HG02840 (cell line): ENCODE data around the gene SOCS6.

Experiments
- ATAC-seq: cut with Tn5 transposase; IDR thresholded peaks from one replicate; pipeline ENCODE4 v1.9.1; 2021; ENCODE audit warnings: mild to moderate bottlenecking, moderate library complexity, moderate number of reproducible peaks; ENCODE audit not compliant: unreplicated experiment, low FRiP score

SOCS6 gene

DNA sequence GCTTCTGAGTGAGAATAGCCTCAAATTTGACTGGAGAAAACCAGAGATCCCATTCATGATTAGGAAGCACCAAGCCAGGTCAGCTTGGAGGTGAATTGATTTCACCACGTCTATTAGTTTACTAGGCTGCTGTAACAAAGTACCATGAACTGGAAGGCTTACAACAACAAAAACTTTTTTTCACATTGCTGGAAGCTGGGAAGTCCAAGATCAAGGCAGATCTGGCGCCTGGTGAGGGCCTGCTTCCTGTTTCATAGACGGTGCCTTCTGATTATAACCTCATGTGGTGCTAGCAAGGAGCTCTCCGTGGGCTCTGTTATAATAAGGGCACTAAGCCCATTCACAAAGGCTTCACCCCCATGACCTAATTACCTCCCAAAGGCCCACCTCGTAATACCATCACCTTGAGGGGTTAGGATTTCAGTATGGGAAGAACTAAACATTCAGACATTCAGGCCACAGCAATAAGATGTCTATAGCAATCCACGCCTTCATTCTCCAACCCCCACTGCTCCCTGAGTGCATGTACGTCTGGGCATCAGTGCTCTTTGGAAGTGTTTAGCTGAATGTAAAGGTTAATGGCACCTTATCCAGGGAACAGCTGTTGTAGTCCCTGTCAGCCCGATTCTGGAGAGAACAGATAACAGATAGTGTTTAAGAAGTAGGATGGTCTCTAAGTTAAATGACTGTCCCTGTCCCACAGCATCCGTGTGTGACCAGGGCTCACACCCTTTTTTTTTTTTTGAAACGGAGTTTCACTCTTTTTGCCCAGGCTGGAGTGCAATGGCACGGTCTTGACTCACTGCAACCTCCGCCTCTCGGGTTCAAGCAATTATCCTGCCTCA is 89.2 kb downstream of the SOCS6 start:
- no peak for ATAC-seq
